T-cell (primary cell): ENCODE results near the gene UCK2. TPM values are rescaled to one million over a fixed set of nuclear protein-coding genes. Genes with fewer than 3 reads are reported as not detected.

ENCODE experiments used
- ATAC-seq, 4 experiments: fragments of 200-7000 bp in 3 of 4; fragments of 150-1000 bp in 1 of 4; cut with Tn5 transposase; replicated peaks in 1 of 4; 1 replicate in 3 of 4; 2 replicates in 1 of 4; pipeline ENCODE4 v1.10.0; 2021; ENCODE audit warnings: moderate library complexity in 3 of 4, mild to moderate bottlenecking in 2 of 4, moderate number of reproducible peaks in 1 of 4
- CTCF ChIA-PET, 2 donors: fragments of 300-600 bp; sonication (Branson Sonifier 250); formaldehyde crosslinking; loops; one replicate each; lab custom pipeline; 2022; ENCODE audit warnings: antibody characterized with exemption in 2 of 2; lab: Charles Lee
- POLR2A ChIA-PET, 2 donors: fragments of 300-600 bp; sonication (Branson Sonifier 250); formaldehyde crosslinking; loops; one replicate each; lab custom pipeline; 2022; ENCODE audit warnings: antibody characterized with exemption in 2 of 2; lab: Charles Lee
- DNase-seq, 35 experiments: peaks; one replicate each; pipeline versions ENCODE4 v3.0.0 to v3.0.0-alpha.2; 2013 to 2023
- H3K27ac ChIP-seq: one replicate; pipeline ENCODE4 v1.5.1; 2013; ENCODE audit warnings: low read length
- H3K27me3 ChIP-seq, 2 experiments: replicated peaks in 1 of 2; 1 replicate in 1 of 2; 2 replicates in 1 of 2; pipeline versions ENCODE4 v1.6.1 to v1.7.0; 2013; ENCODE audit warnings: low read length in 1 of 2, mixed read lengths in 1 of 2; ENCODE audit not compliant: control insufficient read depth in 2 of 2, insufficient read depth in 2 of 2; ENCODE audit errors: extremely low read depth in 1 of 2
- H3K36me3 ChIP-seq, 2 donors: 1 replicate in 1 of 2; 2 replicates in 1 of 2; pipeline versions ENCODE4 v1.6.1 to v1.7.0; 2013; ENCODE audit warnings: low read length in 1 of 2; ENCODE audit not compliant: control insufficient read depth in 2 of 2, insufficient read depth in 1 of 2; ENCODE audit errors: extremely low read depth in 1 of 2
- H3K4me1 ChIP-seq, 2 experiments: 1 replicate in 1 of 2; 2 replicates in 1 of 2; pipeline versions ENCODE4 v1.6.1 to v1.7.0; 2013; ENCODE audit warnings: low read length in 2 of 2, mixed read lengths in 1 of 2; ENCODE audit not compliant: insufficient read depth in 2 of 2, control insufficient read depth in 1 of 2; ENCODE audit errors: extremely low read depth in 1 of 2
- H3K4me3 ChIP-seq, 2 donors: 1 replicate in 1 of 2; 2 replicates in 1 of 2; pipeline versions ENCODE4 v1.5.1 to v1.7.0; 2013; ENCODE audit warnings: mild to moderate bottlenecking in 2 of 2, low read length in 1 of 2, moderate library complexity in 1 of 2; ENCODE audit not compliant: control insufficient read depth in 1 of 2; ENCODE audit errors: extremely low read depth in 1 of 2
- H3K9me3 ChIP-seq: 2 replicates; pipeline ENCODE4 v1.7.0; 2013
- H3K27ac Mint-ChIP-seq, 2 donors: one replicate each; pipeline ENCODE4 v1.8.0; 2020 to 2021; ENCODE audit warnings: mild to moderate bottlenecking in 2 of 2, mixed read lengths in 2 of 2
- H3K27me3 Mint-ChIP-seq, 2 donors: one replicate each; pipeline ENCODE4 v1.8.0; 2021 to 2022; ENCODE audit warnings: mixed read lengths in 2 of 2
- H3K36me3 Mint-ChIP-seq: one replicate; pipeline ENCODE4 v1.8.0; 2021; ENCODE audit warnings: mixed read lengths
- H3K4me1 Mint-ChIP-seq, 3 donors: one replicate each; pipeline ENCODE4 v1.8.0; 2020 to 2022; ENCODE audit warnings: mixed read lengths in 3 of 3, mild to moderate bottlenecking in 1 of 3
- H3K4me3 Mint-ChIP-seq, 3 donors: one replicate each; pipeline ENCODE4 v1.8.0; 2020 to 2022; ENCODE audit warnings: mild to moderate bottlenecking in 3 of 3, mixed read lengths in 3 of 3, moderate library complexity in 3 of 3
- H3K9me3 Mint-ChIP-seq, 3 donors: one replicate each; pipeline ENCODE4 v1.8.0; 2020 to 2022; ENCODE audit warnings: mixed read lengths in 3 of 3
- WGBS: methylation state at CpG from one replicate; pipeline ENCODE4 v1.1.5; 2013; ENCODE audit warnings: missing lambda C conversion rate; ENCODE audit not compliant: insufficient coverage; 5-methylcytosine and 5-hydroxymethylcytosine counted together
- total RNA-seq, 35 experiments: library from RNA in 6 of 35; stranded (reverse) in 6 of 35; fragments of 120-200 nt in 1 of 35; gene quantifications; one replicate each; pipeline versions ENCODE4 v1.2.1 to v1.2.4 and lab custom pipeline; 2013 to 2026

UCK2 gene
- total RNA-seq, 5 donors from 2014 or later (not counting 1 experiment from before 2014, with no cell fraction given) = 2.8 to 9.0 (median 6.9) TPM

DNA sequence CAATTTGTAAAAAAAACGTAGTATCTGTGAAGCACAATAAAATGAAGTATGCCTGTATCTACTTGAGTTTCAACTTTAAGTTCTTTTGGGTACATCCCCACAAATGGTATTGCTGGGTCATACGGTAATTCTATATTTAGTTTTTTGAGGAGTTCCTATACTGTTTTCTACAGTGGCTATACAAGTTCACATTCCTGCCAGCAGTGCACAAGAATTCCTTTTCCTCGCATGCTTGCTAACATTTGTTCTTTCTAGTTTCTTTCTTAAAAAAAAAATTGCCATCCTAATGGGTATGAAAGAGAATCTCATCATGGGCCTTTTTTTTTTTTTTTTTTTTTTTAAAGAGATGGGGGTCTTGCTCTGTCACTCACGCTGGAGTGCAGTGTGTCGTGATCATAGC lies 41.9 kb downstream of the UCK2 start:
- ChIA-PET CTCF (no interaction called here), POLR2A (no interaction called here)
- no peak for ATAC-seq
- no peak for DNase-seq
- Mint-ChIP-seq H3K27ac (no peak overlapping the region), H3K4me1 (peaks cover 25 to 42% (median 38%) of the 10 kb centered on the region in 3 donors), H3K36me3 (no peaks in the 10 kb centered on the region), H3K4me3 (no peak overlapping the region), H3K9me3 (no peaks in the 10 kb centered on the region), H3K27me3 (no peaks in the 10 kb centered on the region)
- WGBS = no CpG with 5 or more reads among the region's 5 CpGs
- Histone ChIP-seq H3K27ac (no peak overlapping the region), H3K36me3 (no peaks in the 10 kb centered on the region), H3K4me1 (peaks cover 16 to 21% of the 10 kb centered on the region in 2 experiments), H3K9me3 (no peaks in the 10 kb centered on the region), H3K4me3 (no peak overlapping the region), H3K27me3 (no peaks in the 10 kb centered on the region)

DNA sequence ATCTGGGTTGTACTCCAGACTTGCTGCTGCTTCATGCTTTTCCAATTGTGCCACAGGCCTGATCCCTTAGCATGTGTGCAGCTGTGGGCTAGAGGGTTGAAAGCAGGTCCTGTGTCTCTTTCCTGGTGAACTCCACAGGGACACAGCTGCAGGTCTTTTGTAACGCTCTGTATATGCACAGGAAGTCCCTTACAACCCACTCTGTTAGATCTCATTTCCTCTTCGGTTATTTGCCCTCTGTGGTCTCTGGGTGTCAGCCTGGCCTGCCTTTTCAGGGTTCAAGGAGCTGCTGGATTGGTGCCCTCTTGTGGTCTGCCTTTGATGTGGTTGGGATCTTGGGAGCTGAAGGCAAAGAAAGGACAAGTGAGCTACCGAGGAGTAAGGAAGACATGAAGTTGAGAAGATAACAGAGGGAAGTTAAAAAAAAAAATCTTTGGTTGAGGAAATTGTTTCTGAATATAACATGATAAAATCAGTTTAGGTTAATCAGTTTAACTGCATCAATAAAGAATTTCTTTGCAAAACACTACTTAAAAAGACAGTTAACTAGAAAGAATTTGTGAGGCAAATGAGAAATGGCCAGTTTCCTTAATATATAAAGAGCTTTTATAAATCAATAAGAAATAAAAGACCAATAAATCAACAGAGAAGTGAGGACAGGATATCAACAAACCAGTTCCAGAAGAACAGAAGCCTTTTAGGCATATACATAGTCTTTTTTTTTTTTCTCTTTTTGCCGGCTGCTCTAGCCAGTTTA lies 44.1 kb downstream of the UCK2 start:
- H3K4me3 Mint-ChIP-seq = peak overlapping the region in 1 of 3 donors; percentile 50
- no peaks in the 10 kb centered on the region for H3K27me3 ChIP-seq
- H3K9me3 ChIP-seq = no peaks in the 10 kb centered on the region
- no peaks in the 10 kb centered on the region for H3K36me3 ChIP-seq
- H3K27ac ChIP-seq = no peak overlapping the region
- ChIA-PET CTCF (interaction anchor here in 1 of 2 donors (0.5 to 0.8 kb wide), 3 partner anchors 35 to 100 kb away, joined by 3 to 7 read pairs (median 4); no protein-coding TSS in a partner anchor), POLR2A (interaction anchor here in 1 of 2 donors (0.6 to 1.2 kb wide), 2 partner anchors 13 to 103 kb away, joined by 3 to 4 read pairs; partner anchors contain the start of gene TMCO1)
- H3K4me1 Mint-ChIP-seq = peaks cover 39 to 56% (median 54%) of the 10 kb centered on the region in 3 donors
- H3K27ac Mint-ChIP-seq = peak overlapping the region; percentile 22 to 50
- H3K27me3 Mint-ChIP-seq = no peaks in the 10 kb centered on the region
- ATAC-seq (peak; percentile 81 to 96 (median 90)), DNase-seq (peak; percentile 18 to 72 (median 46))
- no peaks in the 10 kb centered on the region for H3K36me3 Mint-ChIP-seq
- no CpG with 5 or more reads among the region's 4 CpGs for WGBS
- H3K4me3 ChIP-seq = peak overlapping the region in 1 of 2 donors; percentile 4
- no peaks in the 10 kb centered on the region for H3K9me3 Mint-ChIP-seq
- H3K4me1 ChIP-seq = peaks cover 21 to 24% of the 10 kb centered on the region in 2 experiments

DNA sequence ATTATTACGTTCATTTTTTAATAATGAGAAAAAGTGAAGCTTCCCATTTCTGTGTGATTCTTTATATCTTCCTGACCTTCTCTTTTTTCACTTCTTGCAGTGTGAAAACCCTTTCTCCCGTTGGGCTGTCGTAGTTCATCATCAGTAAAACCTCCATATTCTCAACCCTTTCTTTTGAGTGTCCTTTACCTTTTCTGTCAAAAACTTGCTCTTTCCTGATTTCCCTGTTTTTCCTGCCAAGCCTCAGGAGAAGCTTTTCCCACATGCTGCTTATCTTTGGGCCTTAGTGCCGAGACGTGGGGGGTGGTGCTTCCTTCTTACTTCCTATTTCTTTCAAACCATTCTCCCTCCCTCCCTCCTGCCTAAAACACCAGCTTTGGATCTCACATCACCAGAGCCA lies 46.1 kb downstream of the UCK2 start:
- Mint-ChIP-seq H3K27ac (no peak overlapping the region), H3K4me1 (peaks cover 39 to 54% (median 54%) of the 10 kb centered on the region in 3 donors), H3K36me3 (peaks cover 4% of the 10 kb centered on the region), H3K9me3 (no peaks in the 10 kb centered on the region), H3K4me3 (no peak overlapping the region), H3K27me3 (peaks cover 0 to 16% of the 10 kb centered on the region in 2 donors)
- no peak for DNase-seq
- peaks cover 21 to 24% of the 10 kb centered on the region in 2 experiments for H3K4me1 ChIP-seq
- no peaks in the 10 kb centered on the region for H3K36me3 ChIP-seq
- no peak overlapping the region for H3K4me3 ChIP-seq
- POLR2A ChIA-PET = interaction anchor here in 1 of 2 donors (0.7 kb wide), 1 partner anchor 967 kb away, joined by 5 read pairs; no protein-coding TSS in a partner anchor
- H3K27me3 ChIP-seq = no peaks in the 10 kb centered on the region
- CTCF ChIA-PET = interaction anchor here in 1 of 2 donors (1.0 kb wide), 1 partner anchor 40 kb away, joined by 3 read pairs; no protein-coding TSS in a partner anchor
- WGBS = 100% methylated on average over 2 of the region's 5 CpGs
- no peak overlapping the region for H3K27ac ChIP-seq
- ATAC-seq = no peak
- H3K9me3 ChIP-seq = peaks cover 4% of the 10 kb centered on the region

DNA sequence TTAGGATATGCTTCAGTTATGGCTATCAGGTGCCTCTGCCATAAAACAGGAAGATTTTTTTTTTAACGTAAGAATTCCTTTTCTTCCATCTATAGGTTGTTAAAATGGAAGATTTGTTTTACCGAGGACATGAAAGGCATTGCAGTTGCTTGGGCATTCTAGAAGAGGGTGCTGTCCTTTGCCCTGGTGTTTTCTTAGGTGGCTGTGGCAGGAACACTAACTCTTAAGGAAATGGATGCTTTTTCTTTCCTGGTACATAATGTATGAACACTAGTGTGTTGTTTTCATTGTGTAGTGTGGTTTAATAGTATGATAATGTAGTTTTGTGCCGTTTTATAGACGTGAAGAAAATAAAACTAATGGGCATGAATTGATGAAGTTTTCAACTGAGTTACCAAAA lies 47.2 kb downstream of the UCK2 start:
- no peak overlapping the region for H3K4me3 Mint-ChIP-seq
- peaks cover 41 to 55% (median 54%) of the 10 kb centered on the region in 3 donors for H3K4me1 Mint-ChIP-seq
- H3K27ac ChIP-seq = no peak overlapping the region
- DNase-seq (no peak), ATAC-seq (no peak)
- H3K27ac Mint-ChIP-seq = no peak overlapping the region
- H3K27me3 ChIP-seq = no peaks in the 10 kb centered on the region
- H3K9me3 ChIP-seq = peaks cover 4% of the 10 kb centered on the region
- 100% methylated on average over 1 of the region's 4 CpGs for WGBS
- H3K36me3 ChIP-seq = no peaks in the 10 kb centered on the region
- no peaks in the 10 kb centered on the region for H3K9me3 Mint-ChIP-seq
- H3K27me3 Mint-ChIP-seq = peaks cover 0 to 16% of the 10 kb centered on the region in 2 donors
- no peak overlapping the region for H3K4me3 ChIP-seq
- ChIA-PET CTCF (interaction anchor here (0.6 to 1.2 kb wide), 2 partner anchors 18 to 39 kb away, joined by 4 to 5 read pairs; no protein-coding TSS in a partner anchor), POLR2A (interaction anchor here (0.6 kb wide), 2 partner anchors 9 to 507 kb away, joined by 3 to 5 read pairs; no protein-coding TSS in a partner anchor)
- H3K36me3 Mint-ChIP-seq = peaks cover 4% of the 10 kb centered on the region
- H3K4me1 ChIP-seq = peaks cover 21 to 24% of the 10 kb centered on the region in 2 experiments

DNA sequence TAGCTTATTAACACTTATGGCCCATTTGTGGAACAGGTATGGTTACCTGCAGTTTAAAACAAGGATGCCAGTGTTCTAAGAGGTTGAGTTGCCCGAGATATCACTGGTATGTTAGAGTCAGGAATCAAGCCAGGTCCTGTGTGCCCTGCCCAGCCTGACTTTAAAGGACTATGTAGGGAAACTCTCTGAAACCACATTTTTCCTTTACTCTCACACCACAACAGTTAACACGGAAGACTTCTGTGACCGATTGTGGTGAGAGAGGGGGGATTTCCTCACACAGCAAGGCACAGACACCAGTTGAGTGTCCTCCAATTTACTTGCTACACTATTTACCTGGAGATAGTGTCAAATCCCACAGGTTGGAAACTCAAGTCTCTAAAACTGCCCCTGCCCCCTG lies 47.8 kb downstream of the UCK2 start:
- Mint-ChIP-seq H3K36me3 (peaks cover 4% of the 10 kb centered on the region), H3K9me3 (no peaks in the 10 kb centered on the region), H3K27me3 (peaks cover 0 to 16% of the 10 kb centered on the region in 2 donors), H3K27ac (no peak overlapping the region), H3K4me3 (no peak overlapping the region), H3K4me1 (peaks cover 45 to 58% (median 58%) of the 10 kb centered on the region in 3 donors)
- no CpG with 5 or more reads among the region's 3 CpGs for WGBS
- no peaks in the 10 kb centered on the region for H3K36me3 ChIP-seq
- peak in 2 of 35 experiments; percentile 4 to 18 for DNase-seq
- peaks cover 4% of the 10 kb centered on the region for H3K9me3 ChIP-seq
- CTCF ChIA-PET = interaction anchor here in 1 of 2 donors (1.2 kb wide), 1 partner anchor 39 kb away, joined by 4 read pairs; no protein-coding TSS in a partner anchor
- peak in 1 of 4 experiments; percentile 50 for ATAC-seq
- POLR2A ChIA-PET = interaction anchor here (0.6 kb wide), 2 partner anchors 10 to 508 kb away, joined by 3 to 5 read pairs; no protein-coding TSS in a partner anchor
- no peaks in the 10 kb centered on the region for H3K27me3 ChIP-seq
- H3K4me1 ChIP-seq = peaks cover 21 to 24% of the 10 kb centered on the region in 2 experiments
- no peak overlapping the region for H3K27ac ChIP-seq
- H3K4me3 ChIP-seq = no peak overlapping the region

DNA sequence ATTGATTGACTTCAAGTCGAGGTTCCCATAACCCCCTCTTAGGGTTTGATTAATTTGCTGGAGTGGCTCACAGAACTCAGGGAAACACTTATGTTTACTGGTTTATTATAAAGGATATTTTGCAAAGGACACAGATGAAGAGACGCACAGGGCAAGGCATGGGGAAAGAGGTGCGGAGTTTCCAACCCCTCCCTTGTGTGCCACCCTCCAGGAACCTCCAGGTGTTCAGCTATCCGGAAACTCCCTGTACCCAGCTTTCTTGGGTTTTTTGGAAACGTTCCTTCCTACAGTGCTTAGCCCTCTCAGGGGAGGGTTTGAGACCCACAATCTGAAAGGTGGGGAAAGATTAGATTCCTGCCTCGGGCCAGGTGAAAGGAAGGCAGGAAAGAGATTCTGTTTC lies 48.2 kb downstream of the UCK2 start:
- Mint-ChIP-seq H3K4me1 (peaks cover 43 to 59% (median 58%) of the 10 kb centered on the region in 3 donors), H3K27ac (no peak overlapping the region), H3K9me3 (no peaks in the 10 kb centered on the region), H3K27me3 (peaks cover 0 to 16% of the 10 kb centered on the region in 2 donors), H3K36me3 (peaks cover 4% of the 10 kb centered on the region), H3K4me3 (no peak overlapping the region)
- Histone ChIP-seq H3K9me3 (peaks cover 4% of the 10 kb centered on the region), H3K4me1 (peaks cover 21 to 24% of the 10 kb centered on the region in 2 experiments), H3K27ac (no peak overlapping the region), H3K4me3 (no peak overlapping the region), H3K27me3 (no peaks in the 10 kb centered on the region), H3K36me3 (no peaks in the 10 kb centered on the region)
- DNase-seq (no peak), ATAC-seq (no peak)
- POLR2A ChIA-PET = no interaction called here
- CTCF ChIA-PET = no interaction called here
- 83% methylated on average over 1 of the region's 6 CpGs for WGBS
